HL-60 (cell line): ENCODE measurements around the gene FGD1.

Source experiments
- DNase-seq, 2 experiments: peaks; one replicate each; pipeline ENCODE4 v3.0.0-alpha.2; 2010 to 2020; ENCODE audit warnings: low read depth in 1 of 2, low spot score in 1 of 2
- H3K27ac ChIP-seq: fragments of 250-450 bp; sonication (Bioruptor Pico); replicated peaks from 2 replicates; pipeline ENCODE4 v1.5.1; 2020; ENCODE audit warnings: mild to moderate bottlenecking, moderate library complexity
- H3K27me3 ChIP-seq: fragments of 250-450 bp; sonication (Bioruptor Pico); 2 replicates; pipeline ENCODE4 v1.5.1; 2021; ENCODE audit warnings: mild to moderate bottlenecking, moderate library complexity; ENCODE audit not compliant: insufficient read depth, poor library complexity, severe bottlenecking
- H3K4me3 ChIP-seq: replicated peaks from 2 replicates; pipeline ENCODE4 v1.5.1; 2011; ENCODE audit warnings: mild to moderate bottlenecking, control low read depth, low read length; ENCODE audit not compliant: insufficient read depth
- GABPA ChIP-seq: IDR thresholded peaks from 2 replicates; pipeline ENCODE4 v1.6.1; 2012; ENCODE audit warnings: low read depth
- POLR2AphosphoS5 ChIP-seq: IDR thresholded peaks from 2 replicates; pipeline ENCODE4 v1.6.1; 2012; ENCODE audit warnings: low read depth
- SPI1 ChIP-seq: IDR thresholded peaks from 2 replicates; pipeline ENCODE4 v1.6.1; 2012; ENCODE audit warnings: low read depth, mild to moderate bottlenecking, borderline replicate concordance
- TF ChIP-seq, protein P1 (sequence below): IDR thresholded peaks from 2 replicates; pipeline ENCODE4 v1.6.1; 2012; ENCODE audit warnings: low read depth; ENCODE audit not compliant: insufficient replicate concordance
- TF ChIP-seq, protein P2 (sequence below): IDR thresholded peaks from one replicate; pipeline ENCODE4 v1.5.1; 2011; ENCODE audit warnings: low read length, control low read depth, inconsistent platforms; ENCODE audit not compliant: insufficient read depth

The FGD1 gene

DNA sequence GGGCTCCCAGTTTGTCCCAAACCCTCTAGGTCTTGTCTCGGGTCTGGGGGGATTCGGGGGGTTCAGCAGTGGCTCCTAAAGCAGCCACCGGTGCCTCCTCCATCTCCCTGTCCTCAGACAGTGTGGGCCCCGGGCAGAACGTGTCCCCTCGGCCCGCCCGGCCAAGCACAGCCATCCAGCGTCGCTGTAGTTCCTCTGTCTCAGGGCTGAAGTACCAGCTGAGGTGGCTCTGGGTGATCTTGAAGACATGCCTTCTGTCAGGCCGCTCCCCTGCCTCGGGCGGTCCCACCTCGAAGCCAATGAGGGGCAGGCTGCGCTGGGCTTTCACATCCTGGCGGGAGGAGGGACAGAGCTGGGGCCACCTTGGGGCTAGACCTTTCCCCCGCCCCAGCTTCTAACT, 50.0 kb downstream of the FGD1 start:
- TF ChIP-seq GABPA (no peak), POLR2AphosphoS5 (no peak), SPI1 (no peak)
- TF ChIP-seq, protein P1, sequence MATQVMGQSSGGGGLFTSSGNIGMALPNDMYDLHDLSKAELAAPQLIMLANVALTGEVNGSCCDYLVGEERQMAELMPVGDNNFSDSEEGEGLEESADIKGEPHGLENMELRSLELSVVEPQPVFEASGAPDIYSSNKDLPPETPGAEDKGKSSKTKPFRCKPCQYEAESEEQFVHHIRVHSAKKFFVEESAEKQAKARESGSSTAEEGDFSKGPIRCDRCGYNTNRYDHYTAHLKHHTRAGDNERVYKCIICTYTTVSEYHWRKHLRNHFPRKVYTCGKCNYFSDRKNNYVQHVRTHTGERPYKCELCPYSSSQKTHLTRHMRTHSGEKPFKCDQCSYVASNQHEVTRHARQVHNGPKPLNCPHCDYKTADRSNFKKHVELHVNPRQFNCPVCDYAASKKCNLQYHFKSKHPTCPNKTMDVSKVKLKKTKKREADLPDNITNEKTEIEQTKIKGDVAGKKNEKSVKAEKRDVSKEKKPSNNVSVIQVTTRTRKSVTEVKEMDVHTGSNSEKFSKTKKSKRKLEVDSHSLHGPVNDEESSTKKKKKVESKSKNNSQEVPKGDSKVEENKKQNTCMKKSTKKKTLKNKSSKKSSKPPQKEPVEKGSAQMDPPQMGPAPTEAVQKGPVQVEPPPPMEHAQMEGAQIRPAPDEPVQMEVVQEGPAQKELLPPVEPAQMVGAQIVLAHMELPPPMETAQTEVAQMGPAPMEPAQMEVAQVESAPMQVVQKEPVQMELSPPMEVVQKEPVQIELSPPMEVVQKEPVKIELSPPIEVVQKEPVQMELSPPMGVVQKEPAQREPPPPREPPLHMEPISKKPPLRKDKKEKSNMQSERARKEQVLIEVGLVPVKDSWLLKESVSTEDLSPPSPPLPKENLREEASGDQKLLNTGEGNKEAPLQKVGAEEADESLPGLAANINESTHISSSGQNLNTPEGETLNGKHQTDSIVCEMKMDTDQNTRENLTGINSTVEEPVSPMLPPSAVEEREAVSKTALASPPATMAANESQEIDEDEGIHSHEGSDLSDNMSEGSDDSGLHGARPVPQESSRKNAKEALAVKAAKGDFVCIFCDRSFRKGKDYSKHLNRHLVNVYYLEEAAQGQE: no peak
- TF ChIP-seq, protein P2, sequence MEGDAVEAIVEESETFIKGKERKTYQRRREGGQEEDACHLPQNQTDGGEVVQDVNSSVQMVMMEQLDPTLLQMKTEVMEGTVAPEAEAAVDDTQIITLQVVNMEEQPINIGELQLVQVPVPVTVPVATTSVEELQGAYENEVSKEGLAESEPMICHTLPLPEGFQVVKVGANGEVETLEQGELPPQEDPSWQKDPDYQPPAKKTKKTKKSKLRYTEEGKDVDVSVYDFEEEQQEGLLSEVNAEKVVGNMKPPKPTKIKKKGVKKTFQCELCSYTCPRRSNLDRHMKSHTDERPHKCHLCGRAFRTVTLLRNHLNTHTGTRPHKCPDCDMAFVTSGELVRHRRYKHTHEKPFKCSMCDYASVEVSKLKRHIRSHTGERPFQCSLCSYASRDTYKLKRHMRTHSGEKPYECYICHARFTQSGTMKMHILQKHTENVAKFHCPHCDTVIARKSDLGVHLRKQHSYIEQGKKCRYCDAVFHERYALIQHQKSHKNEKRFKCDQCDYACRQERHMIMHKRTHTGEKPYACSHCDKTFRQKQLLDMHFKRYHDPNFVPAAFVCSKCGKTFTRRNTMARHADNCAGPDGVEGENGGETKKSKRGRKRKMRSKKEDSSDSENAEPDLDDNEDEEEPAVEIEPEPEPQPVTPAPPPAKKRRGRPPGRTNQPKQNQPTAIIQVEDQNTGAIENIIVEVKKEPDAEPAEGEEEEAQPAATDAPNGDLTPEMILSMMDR: no peak
- no peak for DNase-seq
- H3K4me3 ChIP-seq: no peak overlapping the region
- no peaks in the 10 kb centered on the region for H3K27me3 ChIP-seq
- H3K27ac ChIP-seq: no peak overlapping the region

DNA sequence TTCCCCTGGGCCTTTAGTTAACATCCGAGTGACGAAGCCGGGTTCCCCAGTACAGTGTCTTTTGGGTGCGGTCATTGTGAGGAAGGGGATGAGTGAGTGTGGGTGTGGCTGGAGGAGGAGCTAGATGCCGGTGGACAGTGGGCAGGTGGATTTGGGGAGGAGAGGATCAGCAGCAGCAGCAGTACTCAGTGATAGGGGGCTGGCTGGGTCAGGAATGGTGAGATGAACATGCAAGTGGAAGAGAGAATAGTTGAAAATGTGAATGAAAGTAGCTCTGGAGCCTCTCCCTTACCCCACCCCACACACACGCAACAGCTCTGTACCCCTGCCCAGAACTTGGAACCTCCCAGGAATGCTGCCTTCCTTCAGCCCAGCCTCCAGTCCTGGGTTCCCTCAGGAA, 51.3 kb downstream of the FGD1 start:
- H3K4me3 ChIP-seq: no peak overlapping the region
- TF ChIP-seq, protein P1: no peak
- TF ChIP-seq GABPA (no peak), SPI1 (no peak), POLR2AphosphoS5 (no peak)
- TF ChIP-seq, protein P2: no peak
- no peaks in the 10 kb centered on the region for H3K27me3 ChIP-seq
- DNase-seq: no peak
- no peak overlapping the region for H3K27ac ChIP-seq

DNA sequence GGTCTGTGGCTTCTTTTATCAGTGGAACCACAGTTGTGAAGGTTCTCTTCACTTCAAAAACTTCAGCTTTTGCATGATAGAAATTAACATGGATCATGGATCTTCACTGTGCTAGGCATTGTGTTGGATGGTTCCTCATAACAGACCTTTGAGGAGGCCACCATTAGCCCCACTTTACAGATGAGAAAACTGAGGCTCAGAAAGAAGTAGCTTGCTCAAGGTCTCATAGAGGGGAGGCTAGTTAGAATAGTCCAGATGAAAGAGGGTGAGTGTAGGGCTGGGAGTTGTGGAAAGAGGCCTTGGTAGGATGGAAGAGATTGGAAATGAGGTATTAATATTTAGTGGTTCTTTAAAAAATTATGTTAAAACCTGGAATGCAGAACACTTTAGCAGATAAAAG, 53.2 kb downstream of the FGD1 start:
- DNase-seq: no peak
- TF ChIP-seq GABPA (no peak), POLR2AphosphoS5 (no peak), SPI1 (no peak)
- TF ChIP-seq, protein P1: no peak
- TF ChIP-seq, protein P2: no peak
- Histone ChIP-seq H3K27ac (no peak overlapping the region), H3K4me3 (no peak overlapping the region), H3K27me3 (no peaks in the 10 kb centered on the region)
